Suprapubic skin (tissue), 4 donors: ENCODE measurements around the gene RUNDC3A. TPM values are rescaled to one million over a fixed set of nuclear protein-coding genes. Genes with fewer than 3 reads are reported as not detected.
A peak's percentile ranks its signal among the peaks of the same experiment; 100 is the strongest.

ENCODE experiments used
- DNase-seq, 2 donors: peaks; one replicate each; pipeline ENCODE4 v3.0.0-alpha.2; 2019; ENCODE audit warnings: low spot score in 2 of 2
- H3K27ac ChIP-seq: fragments of 200-600 bp; sonication (generic); one replicate; pipeline ENCODE4 v1.5.1; 2019
- H3K27me3 ChIP-seq: fragments of 200-600 bp; sonication (generic); one replicate; pipeline ENCODE4 v1.5.1; 2019
- H3K36me3 ChIP-seq: fragments of 200-600 bp; sonication (generic); one replicate; pipeline ENCODE4 v1.5.1; 2019
- H3K4me1 ChIP-seq: fragments of 200-600 bp; sonication (generic); one replicate; pipeline ENCODE4 v1.5.1; 2019
- H3K4me3 ChIP-seq: fragments of 200-600 bp; sonication (generic); one replicate; pipeline ENCODE4 v1.5.1; 2019; ENCODE audit warnings: mild to moderate bottlenecking
- H3K9me3 ChIP-seq: fragments of 200-600 bp; sonication (generic); one replicate; pipeline ENCODE4 v1.5.1; 2019
- EP300 ChIP-seq: sonication (generic); formaldehyde crosslinking; IDR thresholded peaks from one replicate; pipeline ENCODE4 v1.6.1; 2017; ENCODE audit warnings: antibody characterized with exemption
- POLR2A ChIP-seq, 2 donors: fragments of 450-650 bp; IDR thresholded peaks; one replicate each; pipeline ENCODE4 v1.6.1; 2017; ENCODE audit warnings: antibody characterized with exemption in 2 of 2, mild to moderate bottlenecking in 2 of 2, moderate library complexity in 2 of 2
- POLR2AphosphoS5 ChIP-seq, 3 donors: sonication (generic); formaldehyde crosslinking; IDR thresholded peaks; one replicate each; pipeline ENCODE4 v1.6.1; 2017; ENCODE audit warnings: antibody characterized with exemption in 3 of 3
- WGBS: methylation state at CpG from one replicate; pipeline ENCODE4 v1.1.5; 2018; 5-methylcytosine and 5-hydroxymethylcytosine counted together
- total RNA-seq, 4 donors: library from RNA; depleted of rRNA; stranded (reverse); fragments of >200 nt; gene quantifications; one replicate each; pipeline ENCODE4 v1.1.0, GENCODE V29; 2016
- TF ChIP-seq, protein P1 (sequence below), 2 donors: fragments of 200-600 bp in 1 of 2; fragments of 450-650 bp in 1 of 2; sonication (generic) in 1 of 2; IDR thresholded peaks; one replicate each; pipeline ENCODE4 v1.5.1; 2016 to 2019; ENCODE audit warnings: antibody characterized with exemption in 2 of 2, mild to moderate bottlenecking in 1 of 2, moderate library complexity in 1 of 2

Gene RUNDC3A
- total RNA-seq, 4 donors from 2014 or later = 12.6 to 22.0 (median 14.7) TPM

- Histone ChIP-seq H3K4me1 (peaks cover 24% of the 10 kb centered on the region), H3K27me3 (peaks cover 52% of the 10 kb centered on the region), H3K27ac (no peak overlapping the region), H3K9me3 (no peaks in the 10 kb centered on the region), H3K4me3 (peak overlapping the region; percentile 38), H3K36me3 (peaks cover 14% of the 10 kb centered on the region)
- WGBS = 6% methylated on average over 3 of the region's 81 CpGs
- DNase-seq = no peak
- no peak for TF ChIP-seq POLR2AphosphoS5 (IDR thresholded peaks at IDR 0.05)
- TF ChIP-seq, protein P1, sequence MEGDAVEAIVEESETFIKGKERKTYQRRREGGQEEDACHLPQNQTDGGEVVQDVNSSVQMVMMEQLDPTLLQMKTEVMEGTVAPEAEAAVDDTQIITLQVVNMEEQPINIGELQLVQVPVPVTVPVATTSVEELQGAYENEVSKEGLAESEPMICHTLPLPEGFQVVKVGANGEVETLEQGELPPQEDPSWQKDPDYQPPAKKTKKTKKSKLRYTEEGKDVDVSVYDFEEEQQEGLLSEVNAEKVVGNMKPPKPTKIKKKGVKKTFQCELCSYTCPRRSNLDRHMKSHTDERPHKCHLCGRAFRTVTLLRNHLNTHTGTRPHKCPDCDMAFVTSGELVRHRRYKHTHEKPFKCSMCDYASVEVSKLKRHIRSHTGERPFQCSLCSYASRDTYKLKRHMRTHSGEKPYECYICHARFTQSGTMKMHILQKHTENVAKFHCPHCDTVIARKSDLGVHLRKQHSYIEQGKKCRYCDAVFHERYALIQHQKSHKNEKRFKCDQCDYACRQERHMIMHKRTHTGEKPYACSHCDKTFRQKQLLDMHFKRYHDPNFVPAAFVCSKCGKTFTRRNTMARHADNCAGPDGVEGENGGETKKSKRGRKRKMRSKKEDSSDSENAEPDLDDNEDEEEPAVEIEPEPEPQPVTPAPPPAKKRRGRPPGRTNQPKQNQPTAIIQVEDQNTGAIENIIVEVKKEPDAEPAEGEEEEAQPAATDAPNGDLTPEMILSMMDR (IDR thresholded peaks at IDR 0.05) = no peak
- no peak for TF ChIP-seq EP300
- TF ChIP-seq POLR2A (IDR thresholded peaks at IDR 0.05) = no peak
Observed at GRCh38 chr17:44314869-44315661, 6.7 kb downstream of the RUNDC3A start.

DNA sequence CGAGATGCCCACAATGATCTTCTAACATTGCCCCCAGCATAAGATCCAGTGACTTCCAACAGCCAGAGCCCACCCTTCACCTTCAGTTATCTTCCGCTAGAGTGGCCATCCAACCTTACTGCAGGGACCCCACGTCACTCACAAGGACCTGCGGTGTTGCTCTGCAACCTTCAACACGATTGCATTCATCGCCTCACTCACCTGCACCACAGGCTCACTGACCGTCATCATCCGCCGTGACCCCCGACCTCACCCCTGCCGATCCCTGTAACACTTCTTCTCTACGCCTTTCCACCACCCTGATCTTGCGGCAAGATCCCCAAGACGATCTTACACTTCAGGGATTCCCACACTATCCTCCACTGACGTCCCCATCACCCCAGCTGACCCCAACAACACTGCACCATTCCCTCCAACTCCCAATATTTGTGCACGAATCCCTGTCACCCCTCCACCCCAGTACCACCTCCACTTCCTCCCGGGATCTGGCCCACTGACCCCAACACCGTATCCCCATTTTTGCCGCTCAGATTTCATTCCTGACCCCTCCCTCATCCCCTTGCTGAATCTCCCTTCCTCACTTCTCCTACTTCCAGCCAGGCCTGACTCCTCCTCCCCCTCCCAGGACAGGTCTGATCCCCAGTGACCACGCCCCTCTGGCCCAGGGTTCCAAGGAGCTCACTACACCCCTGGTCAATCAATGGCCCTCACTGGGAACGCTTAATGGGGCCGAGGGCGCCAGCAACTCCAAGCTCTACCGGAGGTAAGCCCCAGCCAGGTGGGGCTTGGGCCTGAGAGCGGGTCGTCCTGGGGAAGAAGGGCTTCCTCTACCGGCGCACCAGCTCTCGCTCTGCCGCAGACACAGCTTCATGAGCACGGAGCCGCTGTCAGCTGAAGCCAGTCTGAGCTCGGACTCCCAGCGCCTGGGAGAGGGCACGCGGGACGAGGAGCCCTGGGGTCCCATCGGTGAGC is 7.6 kb downstream of the RUNDC3A start:
- Histone ChIP-seq H3K9me3 (no peaks in the 10 kb centered on the region), H3K27ac (no peak overlapping the region), H3K4me1 (peaks cover 24% of the 10 kb centered on the region), H3K36me3 (peaks cover 24% of the 10 kb centered on the region), H3K27me3 (peaks cover 52% of the 10 kb centered on the region), H3K4me3 (peak overlapping the region; percentile 38)
- 7% methylated on average over 31 of the region's 38 CpGs for WGBS
- DNase-seq = no peak
- TF ChIP-seq POLR2AphosphoS5 (IDR thresholded peaks at IDR 0.05) = no peak
- no peak for TF ChIP-seq EP300
- TF ChIP-seq POLR2A (IDR thresholded peaks at IDR 0.05) = no peak
- TF ChIP-seq, protein P1 (IDR thresholded peaks at IDR 0.05) = no peak

- WGBS = 96% methylated on average over 5 of the region's 6 CpGs
- H3K27me3 ChIP-seq = peaks cover 46% of the 10 kb centered on the region
Observed at GRCh38 chr17:44317545-44317944, 9.1 kb downstream of the RUNDC3A start.

DNA sequence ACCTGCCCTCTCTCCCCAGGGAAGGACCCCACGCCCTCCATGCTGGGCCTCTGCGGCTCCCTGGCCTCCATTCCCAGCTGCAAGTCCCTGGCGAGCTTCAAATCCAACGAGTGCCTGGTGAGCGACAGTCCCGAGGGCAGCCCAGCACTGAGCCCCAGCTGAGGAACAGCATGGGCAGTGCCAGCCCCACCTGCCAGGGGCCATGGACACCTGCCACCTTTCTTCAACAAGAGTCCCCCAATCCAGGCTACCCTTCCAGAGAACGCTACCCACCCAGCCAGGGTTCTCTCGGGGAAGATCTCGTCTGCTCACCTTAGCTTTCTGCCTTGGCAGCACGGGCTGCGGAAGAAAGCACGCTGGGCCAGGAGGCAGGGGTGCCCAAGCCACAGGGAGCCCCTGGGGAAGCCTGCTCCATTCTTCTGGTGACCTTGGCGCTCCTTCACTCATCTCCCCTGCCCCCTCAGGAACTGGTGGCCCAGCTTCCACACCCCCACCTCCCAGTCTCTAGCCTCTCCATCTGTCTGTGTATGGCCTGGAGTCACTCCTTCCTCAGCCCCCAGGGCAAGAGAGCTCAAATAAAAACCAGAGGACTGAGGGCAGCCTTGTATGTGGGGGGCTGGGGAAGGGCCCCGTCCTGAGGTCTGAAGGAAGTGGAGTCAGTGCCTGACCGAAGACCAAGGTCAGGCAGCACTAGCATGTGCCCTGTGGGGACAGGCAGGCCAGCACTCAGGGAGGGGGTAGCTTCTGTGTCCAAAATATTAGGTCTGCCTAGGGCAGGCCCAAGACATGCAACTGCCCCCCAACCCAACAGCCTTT is 9.9 kb downstream of the RUNDC3A start:
- TF ChIP-seq POLR2AphosphoS5 (IDR thresholded peaks at IDR 0.05) (no peak), POLR2A (IDR thresholded peaks at IDR 0.05) (no peak)
- H3K4me1 ChIP-seq = peaks cover 30% of the 10 kb centered on the region
- no peaks in the 10 kb centered on the region for H3K9me3 ChIP-seq
- peaks cover 40% of the 10 kb centered on the region for H3K27me3 ChIP-seq
- H3K36me3 ChIP-seq = peaks cover 39% of the 10 kb centered on the region
- H3K27ac ChIP-seq = no peak overlapping the region
- H3K4me3 ChIP-seq = no peak overlapping the region
- 81% methylated on average over 9 of the region's 15 CpGs for WGBS
- DNase-seq = no peak

More at GRCh38 chr17:44317545-44317944, 9.1 kb downstream of the RUNDC3A start:
- DNase-seq = no peak
- Histone ChIP-seq H3K4me1 (peaks cover 24% of the 10 kb centered on the region), H3K36me3 (peaks cover 39% of the 10 kb centered on the region), H3K4me3 (no peak overlapping the region), H3K9me3 (no peaks in the 10 kb centered on the region), H3K27ac (no peak overlapping the region)
- TF ChIP-seq POLR2AphosphoS5 (IDR thresholded peaks at IDR 0.05) = no peak
- TF ChIP-seq, protein P1 (IDR thresholded peaks at IDR 0.05) = no peak
- TF ChIP-seq EP300 = no peak
- TF ChIP-seq POLR2A (IDR thresholded peaks at IDR 0.05) = no peak

DNA sequence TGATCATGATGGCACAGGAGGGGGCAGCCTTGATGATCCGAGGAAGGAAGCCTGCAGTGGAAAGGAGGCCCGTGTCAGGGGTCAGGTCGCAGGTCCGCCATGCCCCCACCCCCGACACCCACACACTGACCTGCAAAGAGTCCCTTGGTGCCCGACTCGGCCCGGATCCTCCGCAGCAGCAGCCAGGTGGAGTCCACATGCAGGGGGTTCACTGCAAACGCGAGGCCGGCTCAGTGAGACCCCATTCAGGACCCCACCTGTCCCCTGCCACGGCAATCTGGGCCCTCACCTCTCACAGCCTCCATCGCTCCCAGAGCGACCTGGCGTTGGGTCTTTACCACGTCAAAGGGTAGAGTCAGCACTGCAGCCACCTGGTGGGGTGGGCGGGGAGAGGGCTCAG is 11.7 kb downstream of the RUNDC3A start:
- Histone ChIP-seq H3K9me3 (no peaks in the 10 kb centered on the region), H3K4me3 (no peak overlapping the region), H3K27me3 (peaks cover 24% of the 10 kb centered on the region), H3K4me1 (peaks cover 36% of the 10 kb centered on the region), H3K27ac (no peak overlapping the region), H3K36me3 (peaks cover 39% of the 10 kb centered on the region)
- 85% methylated on average over 4 of the region's 18 CpGs for WGBS
- DNase-seq = no peak
- TF ChIP-seq, protein P1 (IDR thresholded peaks at IDR 0.05) = no peak
- no peak for TF ChIP-seq EP300
- no peak for TF ChIP-seq POLR2AphosphoS5 (IDR thresholded peaks at IDR 0.05)
- no peak for TF ChIP-seq POLR2A (IDR thresholded peaks at IDR 0.05)
